Measurements from ENCODE around the gene RALGAPA1.

GRCh38 chr14:35858521-35859209 is 49.6 kb upstream of the RALGAPA1 start:
- TF ChIP-seq CTCF (IDR thresholded peaks at IDR 0.05; ENCODE audit: low read depth, low read length, missing input control) = no peak
- TF ChIP-seq GABPA (IDR thresholded peaks at IDR 0.05 in 1 of 2, conservative IDR thresholded peaks at IDR 0.05 in 1 of 2) = no peak
- no peak for TF ChIP-seq RAD21 (IDR thresholded peaks at IDR 0.05)
